Endothelial cell of umbilical vein (primary cell): ENCODE data around the gene NR3C2. TPM values are rescaled to one million over a fixed set of nuclear protein-coding genes. Genes with fewer than 3 reads are reported as not detected.

ENCODE experiments used
- BruUV-seq: library from RNA; stranded (reverse); fragments of 400-500 nt; replicated peaks from 2 replicates; lab custom pipeline; 2021; lab: Mats Ljungman, UMichigan
- CTCF ChIA-PET: fragments of 300-600, 350-600 bp; sonication (Branson Sonifier 250); formaldehyde crosslinking; loops from one replicate; lab custom pipeline; 2021; ENCODE audit warnings: antibody characterized with exemption, inconsistent platforms; lab: Charles Lee
- POLR2A ChIA-PET: fragments of 300-600, 350-600 bp; sonication (Branson Sonifier 250); formaldehyde crosslinking; loops from one replicate; lab custom pipeline; 2021; ENCODE audit warnings: antibody characterized with exemption, inconsistent platforms; lab: Charles Lee
- DNase-seq: peaks from one replicate; pipeline ENCODE4 v3.0.0-alpha.2; 2011; ENCODE audit warnings: low read depth, low spot score
- FAIRE-seq: peaks from 2 replicates; lab custom pipeline; 2011; peaks lifted over from hg19 to GRCh38; lab: Jason Lieb, UNC
- H2AFZ ChIP-seq: 2 replicates; pipeline ENCODE4 v1.6.0; 2012; ENCODE audit warnings: low read depth, low read length, control low read depth, inconsistent platforms
- H3K27ac ChIP-seq: 2 replicates; pipeline ENCODE4 v1.5.1; 2011; ENCODE audit warnings: low read depth, mild to moderate bottlenecking, control low read depth, low read length, moderate library complexity; ENCODE audit not compliant: insufficient read depth
- H3K27me3 ChIP-seq, 2 experiments: 2 replicates each; pipeline versions ENCODE4 v1.6.0 to v1.6.1; 2011; ENCODE audit warnings: low read length in 2 of 2, mixed read lengths in 1 of 2; ENCODE audit not compliant: control insufficient read depth in 2 of 2, insufficient read depth in 2 of 2
- H3K36me3 ChIP-seq, 2 experiments: 2 replicates in 1 of 2; 3 replicates in 1 of 2; pipeline ENCODE4 v1.5.1; 2011; ENCODE audit warnings: low read length in 2 of 2, mild to moderate bottlenecking in 1 of 2, moderate library complexity in 1 of 2; ENCODE audit not compliant: control insufficient read depth in 2 of 2, insufficient read depth in 2 of 2; ENCODE audit errors: extremely low read depth in 1 of 2
- H3K4me1 ChIP-seq: 3 replicates; pipeline ENCODE4 v1.5.1; 2011; ENCODE audit warnings: mild to moderate bottlenecking, low read length; ENCODE audit not compliant: control insufficient read depth, insufficient read depth; ENCODE audit errors: extremely low read depth
- H3K4me2 ChIP-seq: 2 replicates; pipeline ENCODE4 v1.6.1; 2011; ENCODE audit warnings: low read length, control low read depth, mixed read lengths; ENCODE audit not compliant: insufficient read depth
- H3K4me3 ChIP-seq, 3 experiments: fragments of 200-600 bp in 1 of 3; sonication (generic), shearing (Covaris generic) in 1 of 3; replicated peaks in 1 of 3; 2 replicates each; pipeline ENCODE4 v1.5.1; 2011 to 2016; ENCODE audit warnings: control low read depth in 3 of 3, low read length in 3 of 3, mild to moderate bottlenecking in 2 of 3, inconsistent platforms in 1 of 3, low read depth in 1 of 3, moderate library complexity in 1 of 3; ENCODE audit not compliant: insufficient read depth in 1 of 3
- H3K79me2 ChIP-seq: 2 replicates; pipeline ENCODE4 v1.6.0; 2012; ENCODE audit warnings: low read length, inconsistent platforms; ENCODE audit not compliant: control insufficient read depth, insufficient read depth
- H3K9ac ChIP-seq: replicated peaks from 2 replicates; pipeline ENCODE3; 2011; ENCODE audit warnings: low read length, control low read depth; ENCODE audit not compliant: insufficient read depth; ENCODE audit errors: extremely low read depth
- H3K9me1 ChIP-seq: replicated peaks from 3 replicates; pipeline ENCODE4 v1.6.0; 2011; ENCODE audit warnings: mild to moderate bottlenecking, low read length; ENCODE audit not compliant: control insufficient read depth, insufficient read depth; ENCODE audit errors: extremely low read depth
- H3K9me3 ChIP-seq: replicated peaks from 2 replicates; pipeline ENCODE4 v1.5.1; 2012; ENCODE audit warnings: low read length, inconsistent platforms; ENCODE audit not compliant: control insufficient read depth, insufficient read depth
- H4K20me1 ChIP-seq: replicated peaks from 2 replicates; pipeline ENCODE3; 2011; ENCODE audit warnings: mild to moderate bottlenecking, low read length; ENCODE audit not compliant: control insufficient read depth, insufficient read depth; ENCODE audit errors: extremely low read depth
- EZH2 ChIP-seq: IDR thresholded peaks from 2 replicates; pipeline ENCODE4 v1.6.1; 2012; ENCODE audit warnings: borderline replicate concordance, low read depth, mild to moderate bottlenecking, moderate library complexity, low read length, inconsistent platforms; ENCODE audit not compliant: severe bottlenecking
- FOS ChIP-seq: IDR thresholded peaks from 2 replicates; pipeline ENCODE4 v1.6.1; 2011; ENCODE audit warnings: mild to moderate bottlenecking, low read length, moderate library complexity, borderline replicate concordance; ENCODE audit not compliant: insufficient read depth
- GATA2 ChIP-seq: IDR thresholded peaks from 2 replicates; pipeline ENCODE4 v1.7.0; 2011; ENCODE audit warnings: low read depth, mild to moderate bottlenecking, moderate library complexity, mixed read lengths, low read length; ENCODE audit not compliant: insufficient read length, insufficient read depth
- JUN ChIP-seq: IDR thresholded peaks from 2 replicates; pipeline ENCODE4 v1.6.1; 2011; ENCODE audit warnings: borderline replicate concordance, low read depth; ENCODE audit not compliant: insufficient read length, insufficient read depth
- MYC ChIP-seq: IDR thresholded peaks from one replicate; pipeline ENCODE4 v1.6.1; 2011; ENCODE audit warnings: mild to moderate bottlenecking, low read depth, low read length
- POLR2A ChIP-seq: IDR thresholded peaks from 2 replicates; pipeline ENCODE4 v1.6.1; 2012; ENCODE audit warnings: low read depth, mild to moderate bottlenecking, control low read depth, low read length
- POLR2AphosphoS5 ChIP-seq: IDR thresholded peaks from 2 replicates; pipeline ENCODE4 v1.6.1; 2012; ENCODE audit warnings: low read depth, mild to moderate bottlenecking, control low read depth, low read length, moderate library complexity; ENCODE audit not compliant: insufficient read depth
- dilution Hi-C: fragments of 300-500 bp; cut with MboI; formaldehyde crosslinking; loops from one replicate; pipeline ENCODE4 v1.15.0; 2019; ENCODE audit warnings: low sequenced_read_pairs; ENCODE audit not compliant: extremely low pct_ligation_motif_present
- intact Hi-C: fragments of 100-400 bp; cut with micrococcal nuclease; formaldehyde crosslinking; loops from one replicate; pipeline ENCODE4 v1.10.0; 2022
- polyA plus RNA-seq, 4 experiments: library from polyadenylated mRNA; depleted of rRNA in 3 of 4; stranded (reverse) in 3 of 4; unstranded in 1 of 4; fragments of >200 nt; gene quantifications; 2 replicates each; pipeline versions ENCODE4 v1.2.1 to v1.2.3, GENCODE V29; 2011 to 2012; ENCODE audit warnings: missing spikeins in 1 of 4
- total RNA-seq: library from RNA; stranded (reverse); gene quantifications from 2 replicates; pipeline ENCODE4 v1.2.3, GENCODE V29; 2021
- TF ChIP-seq, protein P1 (sequence below): IDR thresholded peaks from 2 replicates; pipeline ENCODE4 v1.6.1; 2011; ENCODE audit not compliant: insufficient read depth, insufficient read length
- TF ChIP-seq, protein P2 (sequence below), 2 donors: IDR thresholded peaks; 1 replicate in 1 of 2; 2 replicates in 1 of 2; pipeline ENCODE4 v1.5.1; 2011; ENCODE audit warnings: low read length in 2 of 2, mild to moderate bottlenecking in 2 of 2, moderate library complexity in 2 of 2, control low read depth in 1 of 2, inconsistent platforms in 1 of 2, low read depth in 1 of 2; ENCODE audit not compliant: insufficient read depth in 1 of 2; ENCODE audit errors: extremely low read depth in 1 of 2

NR3C2 gene
- total and polyA plus RNA-seq, 2 donors (not counting 3 experiments of a cell fraction or from before 2014, with no cell fraction given), result 4.8 to 16.4 TPM

DNA sequence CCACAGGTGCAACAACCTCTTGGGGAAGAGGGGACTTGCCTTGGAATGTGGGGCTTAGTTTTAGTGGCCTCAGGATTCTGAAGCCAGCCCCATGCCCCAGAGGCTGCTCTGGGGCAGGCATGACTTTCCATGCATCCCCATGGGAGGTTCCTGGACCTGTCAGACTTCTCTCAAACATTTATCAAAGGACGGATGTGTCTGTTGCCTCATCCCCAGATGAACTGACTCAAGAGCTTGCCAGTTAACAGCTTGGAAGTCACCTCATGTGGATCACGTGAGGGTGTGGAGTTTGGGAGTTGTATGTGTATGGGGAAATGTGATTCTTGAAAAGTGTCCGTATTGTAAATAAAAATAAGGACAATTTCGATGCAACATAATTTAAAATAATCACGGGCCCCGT, 368.9 kb downstream of the NR3C2 start:
- Histone ChIP-seq H3K9ac (no peak overlapping the region), H3K4me1 (no peaks in the 10 kb centered on the region), H3K27ac (no peak overlapping the region), H3K36me3 (peaks cover 0 to 2% of the 10 kb centered on the region in 2 experiments), H3K4me3 (no peak overlapping the region), H3K27me3 (no peaks in the 10 kb centered on the region), H3K9me3 (no peaks in the 10 kb centered on the region), H3K4me2 (no peak overlapping the region), H3K79me2 (no peaks in the 10 kb centered on the region), H3K9me1 (no peaks in the 10 kb centered on the region), H2AFZ (no peak overlapping the region), H4K20me1 (no peaks in the 10 kb centered on the region)
- DNase-seq (no peak), FAIRE-seq (no peak)
- TF ChIP-seq, protein P1, sequence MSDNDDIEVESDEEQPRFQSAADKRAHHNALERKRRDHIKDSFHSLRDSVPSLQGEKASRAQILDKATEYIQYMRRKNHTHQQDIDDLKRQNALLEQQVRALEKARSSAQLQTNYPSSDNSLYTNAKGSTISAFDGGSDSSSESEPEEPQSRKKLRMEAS, result no peak
- TF ChIP-seq POLR2A, result no peak
- no peak for TF ChIP-seq EZH2
- no peak for TF ChIP-seq JUN
- no peak for TF ChIP-seq FOS
- no peak for TF ChIP-seq POLR2AphosphoS5
- no peak for TF ChIP-seq MYC
- TF ChIP-seq GATA2, result no peak
- TF ChIP-seq, protein P2, sequence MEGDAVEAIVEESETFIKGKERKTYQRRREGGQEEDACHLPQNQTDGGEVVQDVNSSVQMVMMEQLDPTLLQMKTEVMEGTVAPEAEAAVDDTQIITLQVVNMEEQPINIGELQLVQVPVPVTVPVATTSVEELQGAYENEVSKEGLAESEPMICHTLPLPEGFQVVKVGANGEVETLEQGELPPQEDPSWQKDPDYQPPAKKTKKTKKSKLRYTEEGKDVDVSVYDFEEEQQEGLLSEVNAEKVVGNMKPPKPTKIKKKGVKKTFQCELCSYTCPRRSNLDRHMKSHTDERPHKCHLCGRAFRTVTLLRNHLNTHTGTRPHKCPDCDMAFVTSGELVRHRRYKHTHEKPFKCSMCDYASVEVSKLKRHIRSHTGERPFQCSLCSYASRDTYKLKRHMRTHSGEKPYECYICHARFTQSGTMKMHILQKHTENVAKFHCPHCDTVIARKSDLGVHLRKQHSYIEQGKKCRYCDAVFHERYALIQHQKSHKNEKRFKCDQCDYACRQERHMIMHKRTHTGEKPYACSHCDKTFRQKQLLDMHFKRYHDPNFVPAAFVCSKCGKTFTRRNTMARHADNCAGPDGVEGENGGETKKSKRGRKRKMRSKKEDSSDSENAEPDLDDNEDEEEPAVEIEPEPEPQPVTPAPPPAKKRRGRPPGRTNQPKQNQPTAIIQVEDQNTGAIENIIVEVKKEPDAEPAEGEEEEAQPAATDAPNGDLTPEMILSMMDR (IDR thresholded peaks at IDR 0.05; ENCODE audit: extremely low read depth in 1 of 2, insufficient read depth in 1 of 2, low read depth in 1 of 2, low read length in 2 of 2), result no peak
- intact Hi-C loops, result no loop called here
- BruUV-seq, result no TSS peak
- ChIA-PET CTCF (no interaction called here), POLR2A (no interaction called here)
- dilution Hi-C loops, result no loop called here
